ENCODE measurements around the gene HPN.

- no peak for TF ChIP-seq CTCF (IDR thresholded peaks at IDR 0.05)
- TF ChIP-seq POLR2A (IDR thresholded peaks at IDR 0.05): no peak
- TF ChIP-seq EP300 (IDR thresholded peaks at IDR 0.05): no peak
- no peak for TF ChIP-seq POLR2AphosphoS5 (IDR thresholded peaks at IDR 0.05)
Observed at GRCh38 chr19:35085947-35086346, 44.4 kb downstream of the HPN start.
